ENCODE data around the gene NR5A1.

NR5A1 gene

GRCh38 chr9:124440786-124441185, 66.4 kb downstream of the NR5A1 start:
- TF ChIP-seq CTCF (IDR thresholded peaks at IDR 0.05; ENCODE audit: extremely low read depth, missing control alignments) = no peak
- DNase-seq (ENCODE audit: low spot score) = no peak

- DNase-seq (ENCODE audit: low spot score) = no peak
- TF ChIP-seq CTCF (IDR thresholded peaks at IDR 0.05; ENCODE audit: extremely low read depth, missing control alignments) = no peak
Measured at GRCh38 chr9:124439686-124440243, 67.4 kb downstream of the NR5A1 start.

- DNase-seq (ENCODE audit: low spot score) = no peak
- no peak for TF ChIP-seq CTCF (IDR thresholded peaks at IDR 0.05; ENCODE audit: extremely low read depth, missing control alignments)
Measured at GRCh38 chr9:124439086-124439485, 68.1 kb downstream of the NR5A1 start.

GRCh38 chr9:124438091-124438490, 69.1 kb downstream of the NR5A1 start:
- DNase-seq (ENCODE audit: low spot score) = no peak
- no peak for TF ChIP-seq CTCF (IDR thresholded peaks at IDR 0.05; ENCODE audit: extremely low read depth, missing control alignments)

GRCh38 chr9:124437086-124437485, 70.1 kb downstream of the NR5A1 start:
- no peak for DNase-seq (ENCODE audit: low spot score)
- no peak for TF ChIP-seq CTCF (IDR thresholded peaks at IDR 0.05; ENCODE audit: extremely low read depth, missing control alignments)

- DNase-seq (ENCODE audit: low spot score) = no peak
- TF ChIP-seq CTCF (IDR thresholded peaks at IDR 0.05; ENCODE audit: extremely low read depth, missing control alignments) = no peak
Measured at GRCh38 chr9:124436320-124436719, 70.9 kb downstream of the NR5A1 start.

All from GM20000 (cell line).